ENCODE measurements around the gene ZNRD2.
A peak's percentile ranks its signal among the peaks of the same experiment; 100 is the strongest.

ZNRD2 gene

DNA sequence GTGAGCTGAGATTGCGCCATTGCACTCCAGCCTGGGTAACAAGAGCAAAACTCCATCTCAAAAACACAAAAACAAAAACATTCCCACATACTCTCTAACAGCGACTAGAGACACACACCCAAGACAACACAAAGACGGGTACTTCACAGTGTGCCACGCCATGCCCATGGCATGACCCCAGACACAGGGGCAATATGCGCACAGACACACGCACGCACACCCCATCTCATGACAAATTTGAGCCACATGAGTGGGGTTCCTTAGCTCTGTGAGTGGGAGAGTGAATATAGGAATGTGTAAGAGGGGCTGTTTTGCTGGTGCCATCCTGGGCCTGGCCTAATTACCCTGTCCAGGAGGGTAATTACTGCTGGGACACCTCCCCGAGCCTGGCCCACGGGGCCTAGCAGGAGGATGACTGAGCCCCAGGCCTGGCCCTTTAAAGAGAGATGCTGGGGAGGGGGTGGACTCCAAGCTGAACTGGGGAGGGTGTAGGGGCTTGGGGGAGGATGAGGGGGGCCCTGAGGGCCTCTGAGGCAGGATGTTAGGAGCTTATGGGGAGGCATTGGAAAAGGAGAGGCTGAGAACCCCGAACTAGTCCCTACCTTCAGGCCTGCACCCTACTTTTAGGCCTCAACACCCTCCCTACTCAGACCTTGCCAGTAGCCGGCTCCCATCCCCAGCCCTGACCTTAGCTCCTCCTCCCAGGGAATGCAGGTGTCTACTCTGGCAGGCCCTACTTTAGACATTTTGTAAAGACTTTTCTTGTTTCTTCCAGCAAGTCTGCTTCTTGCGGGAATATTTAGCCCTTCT lies 13.6 kb upstream of the ZNRD2 start:
- DNase-seq, result no peak

DNA sequence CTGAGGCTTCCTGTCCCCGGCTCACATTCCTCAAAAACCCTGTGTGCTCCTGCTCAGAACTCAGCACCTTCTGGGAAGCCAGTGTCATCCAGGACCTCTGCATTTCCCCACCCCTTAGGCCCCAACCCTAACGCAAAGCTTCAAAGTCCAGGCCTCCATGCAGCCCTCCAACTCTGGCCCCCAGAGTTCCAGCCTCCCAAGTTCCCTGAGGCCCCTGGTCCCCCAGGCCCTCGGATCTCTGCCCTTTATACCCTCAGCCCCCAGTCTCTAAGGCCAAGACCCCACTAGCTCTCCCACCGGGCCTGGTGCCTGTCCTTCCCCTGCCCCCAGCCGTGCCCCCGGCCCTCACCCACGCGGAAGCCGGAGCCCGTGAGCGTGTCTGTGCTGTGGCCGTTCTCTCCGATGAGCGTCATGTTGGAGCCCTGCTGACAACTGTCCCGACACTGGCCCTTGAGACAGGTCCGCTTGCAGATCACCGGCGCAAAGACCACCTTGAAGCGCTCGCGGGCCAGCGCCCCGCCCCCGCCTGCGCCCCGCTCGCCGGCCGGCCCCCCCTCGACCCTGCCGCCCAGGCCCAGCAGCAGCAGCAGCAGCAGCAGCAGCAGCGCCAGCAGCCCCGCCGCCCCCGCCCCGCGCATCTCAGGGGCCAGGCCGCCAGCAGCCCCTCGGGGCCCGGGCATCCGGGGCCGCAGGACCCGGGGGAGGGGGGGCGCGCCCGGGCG lies 12.8 kb upstream of the ZNRD2 start:
- DNase-seq, result no peak

DNA sequence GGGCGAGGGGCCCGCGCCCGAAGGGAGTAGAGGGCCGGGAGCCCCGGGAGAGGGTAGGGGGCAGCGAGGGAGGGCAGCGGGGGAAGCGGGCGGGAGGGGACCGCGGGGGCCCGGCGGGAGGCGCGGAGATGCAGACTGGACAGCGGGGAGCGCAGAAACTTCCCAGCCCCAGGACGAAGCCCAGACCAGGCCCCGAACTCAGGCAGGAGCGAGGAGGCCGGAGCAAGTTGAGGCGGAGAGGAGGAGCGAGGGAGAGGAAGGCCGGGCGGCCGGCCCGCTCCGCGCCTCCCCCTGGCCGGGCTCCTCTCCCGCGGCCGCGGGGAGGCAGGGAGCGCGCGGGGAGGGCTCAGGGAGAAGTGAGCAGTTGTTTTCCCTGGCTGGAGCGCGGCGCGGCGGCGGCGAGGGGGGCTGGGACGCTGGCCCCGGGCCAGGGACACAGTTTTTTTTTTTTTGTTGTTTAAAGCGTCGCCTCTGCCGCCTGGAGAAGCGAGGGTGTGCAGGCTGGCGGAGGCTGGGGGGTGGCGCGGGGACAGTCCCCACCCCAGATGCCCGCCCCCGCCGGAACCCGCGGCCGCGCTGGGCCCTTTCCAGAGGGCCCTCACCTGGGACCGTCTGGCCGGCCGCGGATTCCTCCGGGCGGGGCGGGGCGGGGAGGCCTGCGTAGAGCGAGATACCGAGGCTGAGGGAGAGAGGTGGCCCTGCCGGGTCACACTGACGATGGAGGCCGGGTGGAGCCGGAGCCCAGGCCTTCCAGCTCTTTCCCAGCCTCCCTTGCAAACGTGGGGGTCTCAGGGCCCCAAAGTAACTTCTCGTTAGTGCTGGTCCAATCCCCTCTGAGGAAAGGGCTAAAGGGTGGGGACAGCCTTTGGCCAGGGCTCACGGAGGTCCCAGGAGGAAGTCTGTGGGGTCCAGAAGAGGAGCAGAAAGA lies 12.0 kb upstream of the ZNRD2 start, which contains the start of gene LTBP3:
Gene LTBP3 (minus strand): TSS at position 358 of the 928 bp plus-strand sequence. CDS start 400 bp downstream, outside the sequence.
- peak; percentile 38 for DNase-seq

DNA sequence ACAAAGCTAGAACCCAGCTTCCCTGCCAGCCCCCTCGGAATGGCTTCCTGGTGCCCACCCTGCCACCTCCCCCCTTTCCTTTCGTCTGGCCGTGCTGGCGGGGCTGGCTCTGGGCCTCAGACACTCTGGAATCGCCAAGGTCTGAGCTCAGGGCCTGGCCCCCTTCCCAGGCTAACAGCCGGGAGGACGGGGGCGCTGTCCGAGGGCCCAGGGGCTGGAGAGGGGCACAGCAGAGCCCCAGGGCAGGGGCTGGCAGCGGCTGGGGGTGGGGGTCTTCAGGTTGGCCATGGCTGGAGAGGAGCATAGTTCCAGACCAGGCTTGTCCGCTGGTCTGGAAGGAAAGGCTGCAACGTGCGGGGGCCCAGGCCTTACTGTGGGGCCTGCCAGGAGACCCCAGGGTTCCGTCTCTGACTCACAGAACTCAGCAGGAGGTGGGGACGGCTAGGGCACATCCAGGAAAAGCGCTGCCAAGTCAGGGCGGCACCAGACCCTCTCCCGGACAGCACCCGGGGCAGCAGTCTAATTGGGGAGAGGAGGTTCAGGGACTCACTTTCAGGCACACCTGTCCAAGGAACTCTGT lies 11.3 kb upstream of the ZNRD2 start:
- DNase-seq, result no peak

DNA sequence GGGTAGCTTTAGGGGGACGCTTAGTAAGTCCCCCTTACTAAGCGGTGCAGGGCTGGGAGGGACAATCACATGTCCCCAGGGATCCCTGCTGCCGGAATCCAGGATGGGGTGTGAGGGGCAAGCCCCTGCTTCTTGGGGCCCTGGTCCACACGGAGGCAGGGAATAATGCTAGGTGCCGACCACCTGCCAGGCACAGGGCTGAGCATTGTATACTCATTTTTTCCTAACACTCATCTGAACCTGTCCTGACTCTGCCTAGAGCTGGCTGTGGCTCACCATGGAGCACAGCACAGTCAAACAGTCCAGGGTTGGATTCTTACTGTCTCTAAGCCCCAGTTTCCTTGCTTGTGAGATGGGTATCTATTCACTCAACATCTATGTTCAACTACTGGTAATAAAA lies 10.7 kb upstream of the ZNRD2 start:
- no peak for DNase-seq

DNA sequence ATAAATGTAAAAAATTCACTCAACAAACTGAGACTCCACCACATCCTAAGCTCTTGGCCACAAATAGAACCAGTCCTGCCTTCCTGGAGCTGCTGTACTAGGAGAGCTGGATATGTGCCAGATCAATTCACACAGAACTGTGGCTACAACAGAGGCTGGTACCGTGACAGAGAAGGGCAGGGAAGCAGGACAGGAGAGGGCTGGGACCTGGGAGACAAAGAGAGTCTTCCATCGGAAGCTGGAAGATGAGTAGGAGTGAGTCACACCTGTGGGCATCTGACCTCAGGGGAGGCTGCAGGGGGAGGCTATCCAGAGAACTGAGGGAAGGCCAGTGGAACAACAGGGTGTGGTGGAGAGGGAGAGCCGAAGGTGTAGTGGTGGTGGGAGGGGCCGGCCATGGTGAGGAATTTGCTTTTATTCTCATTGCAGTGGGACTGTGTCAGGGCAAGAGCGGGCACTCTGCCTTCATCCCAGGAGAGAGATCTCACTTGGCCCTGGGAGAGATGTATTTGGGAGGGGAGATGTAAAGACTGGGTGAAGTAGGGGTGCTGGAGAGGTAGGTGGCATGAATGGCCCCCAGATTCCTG lies 10.2 kb upstream of the ZNRD2 start:
- DNase-seq, result no peak

DNA sequence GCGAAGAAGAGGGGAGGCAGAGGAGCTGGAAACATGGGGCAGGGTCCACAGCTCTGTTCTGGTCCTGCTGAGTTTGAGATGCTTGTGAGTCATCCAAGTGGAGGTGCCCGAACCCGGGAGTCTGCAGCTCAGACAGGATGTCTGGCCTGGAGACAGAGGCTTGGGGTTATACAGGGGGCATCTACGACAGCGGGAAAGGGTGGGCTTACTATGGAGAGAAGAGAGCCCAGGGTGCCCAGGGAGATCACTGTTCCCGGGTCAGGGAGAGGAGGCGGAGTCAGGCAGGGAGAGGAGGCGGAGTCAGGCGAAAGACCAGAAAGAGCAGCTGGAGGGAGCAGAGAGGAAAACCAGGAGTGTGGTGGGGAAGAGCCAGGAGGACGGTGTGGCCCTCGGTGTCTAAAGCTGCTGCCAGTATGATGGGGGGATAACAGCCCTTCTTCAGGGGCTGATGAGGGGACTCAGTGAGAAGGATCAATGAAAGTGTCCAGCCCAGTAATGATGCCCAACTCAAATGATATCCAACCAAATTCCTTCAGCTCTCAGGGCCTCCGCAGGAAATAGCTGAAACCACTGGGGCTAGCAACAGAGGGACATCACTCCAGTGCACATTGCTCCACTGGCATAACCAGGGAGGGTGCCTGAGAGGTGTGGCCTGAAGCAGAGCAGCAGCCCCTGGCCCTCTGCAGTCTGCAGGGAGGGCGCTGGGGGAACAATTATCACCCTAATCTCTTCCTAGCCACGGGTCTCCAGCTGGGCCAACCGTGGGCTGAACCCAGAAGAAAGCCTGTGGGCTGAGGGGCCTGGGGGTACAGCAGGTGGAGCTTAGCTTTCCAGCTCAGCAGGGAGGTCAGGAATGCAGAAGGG lies 9.5 kb upstream of the ZNRD2 start:
- no peak for DNase-seq

DNA sequence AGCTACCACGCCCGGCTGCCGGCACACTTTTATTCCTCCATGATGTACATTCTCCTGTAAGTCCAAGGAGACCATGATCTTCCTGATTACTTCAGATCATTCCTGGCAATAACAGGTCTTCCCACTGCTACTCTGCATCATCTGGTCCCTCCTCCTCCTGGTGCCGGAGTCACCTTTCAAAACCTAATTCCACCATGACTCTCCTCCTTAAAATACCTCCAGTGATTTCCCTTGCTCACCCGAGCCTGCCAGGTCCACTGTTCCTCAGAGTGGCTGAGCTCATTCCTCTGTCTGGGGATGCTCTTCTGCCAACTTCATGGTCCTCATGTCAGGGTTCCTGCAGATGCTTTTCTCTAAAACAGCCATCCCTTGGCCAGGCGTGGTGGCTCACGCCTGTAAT lies 8.3 kb upstream of the ZNRD2 start:
- no peak for DNase-seq

DNA sequence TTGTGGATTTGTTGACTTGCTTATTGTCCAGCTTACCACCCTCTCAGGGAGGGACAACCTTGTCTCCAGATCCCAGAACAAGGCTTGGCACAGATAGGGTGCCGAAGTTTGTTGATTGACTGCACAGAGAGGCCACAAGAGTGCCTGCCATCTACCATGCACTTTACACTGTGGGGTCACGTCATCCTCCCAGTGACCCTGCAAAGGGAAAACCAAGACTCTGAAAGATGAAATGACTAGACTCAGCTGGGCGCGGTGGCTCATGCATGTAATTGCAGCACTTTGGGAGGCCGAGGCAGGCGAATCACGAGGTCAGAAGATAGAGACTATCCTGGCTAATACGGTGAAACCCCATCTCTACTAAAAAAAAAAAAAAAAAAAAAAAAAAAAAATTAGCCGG lies 7.5 kb upstream of the ZNRD2 start:
- DNase-seq, result no peak

DNA sequence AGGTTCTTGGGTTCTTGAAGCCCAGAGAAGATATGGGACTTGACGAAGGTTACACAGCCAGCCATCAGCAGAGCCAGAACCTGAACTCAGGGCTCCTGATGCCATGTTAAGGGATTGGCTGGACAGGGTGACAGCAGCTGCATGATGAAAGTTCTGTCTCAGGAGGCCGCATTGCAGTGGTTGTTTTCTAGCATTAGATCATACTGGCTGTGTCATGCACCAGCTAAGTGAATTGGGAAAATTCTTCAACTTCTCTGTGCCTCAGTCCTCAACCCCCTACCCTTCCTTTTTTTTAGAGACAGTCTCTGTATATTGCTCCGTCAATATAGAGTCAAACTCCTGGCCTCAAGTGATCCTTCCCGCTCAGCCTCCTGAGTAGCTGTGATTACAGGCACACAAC lies 6.7 kb upstream of the ZNRD2 start:
- no peak for DNase-seq

DNA sequence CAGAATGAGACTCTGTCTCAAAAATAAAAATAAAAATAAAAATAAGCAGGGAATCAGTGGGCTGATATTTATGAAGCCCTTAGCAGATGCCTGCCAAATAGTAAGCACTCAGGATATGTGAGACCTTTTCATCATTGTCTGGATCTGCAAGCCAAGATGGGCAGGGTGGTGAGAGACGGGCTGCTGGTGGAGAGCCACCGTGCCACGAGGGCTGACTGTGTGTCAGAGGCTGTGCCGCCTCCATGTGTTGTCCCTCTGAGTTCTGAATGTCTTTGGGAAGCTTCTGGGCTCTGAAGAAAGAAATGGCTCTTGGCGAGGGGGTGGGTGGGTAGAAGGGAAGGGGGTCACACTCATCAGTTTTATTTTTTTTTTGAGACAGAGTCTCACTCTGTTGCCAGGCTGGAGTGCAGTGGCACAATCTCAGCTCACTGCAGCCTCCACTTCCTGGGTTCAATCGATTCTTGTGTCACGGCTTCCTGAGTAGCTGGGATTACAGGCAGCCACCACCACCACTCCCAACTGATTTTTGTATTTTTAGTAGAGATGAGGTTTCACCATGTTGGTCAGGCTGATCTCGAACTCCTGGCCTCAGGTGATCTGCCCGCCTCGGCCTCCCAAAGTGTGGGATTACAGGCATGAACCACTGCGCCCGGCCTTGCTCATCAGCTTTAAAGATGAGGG lies 5.3 kb upstream of the ZNRD2 start:
- DNase-seq, result peak; percentile 34

DNA sequence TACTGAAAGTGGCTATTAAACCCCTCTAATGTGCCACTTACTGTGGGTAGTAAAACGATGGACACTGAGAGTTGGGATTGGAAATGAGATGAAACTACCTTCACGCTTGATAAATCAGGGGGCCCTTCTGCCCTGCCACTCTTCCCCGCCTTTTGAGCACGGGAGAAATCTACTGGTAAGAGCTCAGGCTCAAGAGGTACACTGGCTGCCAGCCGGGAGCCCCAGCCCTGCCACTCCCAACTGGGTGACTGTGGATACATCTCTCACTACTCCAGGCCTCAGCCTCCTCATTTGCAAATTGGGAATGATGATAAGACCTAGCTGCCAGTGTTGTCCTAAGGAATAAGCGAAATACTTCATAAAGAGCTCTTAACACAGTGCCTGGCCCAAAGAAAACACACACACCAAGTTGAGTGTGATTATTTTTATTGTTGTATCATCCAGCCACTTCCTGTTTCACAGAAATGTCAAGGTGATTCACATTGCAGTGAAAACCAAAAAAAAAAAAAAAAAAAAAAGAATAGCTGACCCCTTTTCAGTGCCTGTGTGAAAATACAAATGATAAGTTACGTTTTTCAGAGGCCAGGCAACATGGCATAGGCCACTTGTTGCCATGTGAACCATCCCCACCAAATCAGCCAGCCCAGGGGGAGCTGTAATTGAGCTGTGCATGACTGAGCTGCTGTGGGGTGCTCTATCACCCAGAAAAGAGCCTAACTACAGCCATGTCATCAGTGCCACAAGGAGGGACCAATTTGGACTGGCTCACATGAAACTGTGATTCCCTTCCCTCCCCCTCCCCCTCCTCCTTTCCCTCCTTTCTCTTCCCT lies 4.4 kb upstream of the ZNRD2 start:
- peak; percentile 39 for DNase-seq

DNA sequence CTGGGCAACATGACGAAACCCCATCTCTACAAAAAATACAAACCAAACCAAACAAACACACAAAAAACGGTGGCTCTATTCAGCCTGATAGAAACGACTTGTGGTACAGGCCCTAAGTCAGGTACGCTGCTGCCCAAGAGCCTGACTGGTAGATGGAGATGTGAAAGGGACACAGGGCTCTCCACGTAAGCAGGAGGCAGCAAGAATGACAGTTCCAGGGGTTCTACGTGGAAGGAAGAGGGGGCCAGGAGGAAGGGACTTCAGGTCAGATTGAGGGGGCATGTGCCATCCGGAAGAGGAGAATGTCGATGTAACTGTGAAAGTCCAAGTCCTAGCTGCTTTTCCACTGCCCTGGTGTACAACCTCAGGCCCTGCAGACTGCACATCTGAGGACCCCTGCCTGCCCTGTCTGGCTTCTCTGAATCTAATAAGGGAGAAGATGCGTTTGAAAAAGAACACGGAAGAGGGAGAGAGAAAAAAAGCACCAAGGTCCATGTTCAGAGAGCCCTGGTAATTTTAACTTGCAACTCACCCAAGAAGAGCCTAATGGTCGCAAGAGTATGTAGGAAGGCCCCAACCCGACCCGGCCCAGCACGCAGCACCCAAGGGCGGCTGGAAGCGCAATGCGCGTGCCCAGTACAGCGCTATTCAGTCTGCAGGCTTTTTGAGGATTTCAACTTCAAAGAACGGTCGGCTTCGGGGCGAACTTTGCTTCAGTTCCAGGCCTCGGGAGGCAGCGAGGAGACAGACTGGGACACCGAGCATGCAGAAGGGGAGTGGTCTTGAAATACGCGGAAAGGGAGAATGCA lies 909 bp upstream of the ZNRD2 start:
- DNase-seq, result no peak

DNA sequence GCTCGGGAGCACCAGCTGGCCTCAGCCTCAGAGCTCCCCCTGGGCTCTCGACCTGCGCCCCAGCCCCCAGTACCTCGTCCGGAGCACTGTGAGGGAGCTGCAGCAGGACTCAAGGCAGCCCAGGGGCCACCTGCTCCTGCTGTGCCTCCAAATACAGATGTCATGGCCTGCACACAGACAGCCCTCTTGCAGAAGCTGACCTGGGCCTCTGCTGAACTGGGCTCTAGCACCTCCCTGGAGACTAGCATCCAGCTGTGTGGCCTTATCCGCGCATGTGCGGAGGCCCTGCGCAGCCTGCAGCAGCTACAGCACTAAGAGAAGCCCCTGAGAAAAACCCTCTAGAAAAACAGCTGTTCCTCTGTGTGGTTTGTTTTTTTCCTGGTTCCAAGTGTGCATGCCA lies 1.1 kb downstream of the ZNRD2 start:
- no peak for DNase-seq

DNA sequence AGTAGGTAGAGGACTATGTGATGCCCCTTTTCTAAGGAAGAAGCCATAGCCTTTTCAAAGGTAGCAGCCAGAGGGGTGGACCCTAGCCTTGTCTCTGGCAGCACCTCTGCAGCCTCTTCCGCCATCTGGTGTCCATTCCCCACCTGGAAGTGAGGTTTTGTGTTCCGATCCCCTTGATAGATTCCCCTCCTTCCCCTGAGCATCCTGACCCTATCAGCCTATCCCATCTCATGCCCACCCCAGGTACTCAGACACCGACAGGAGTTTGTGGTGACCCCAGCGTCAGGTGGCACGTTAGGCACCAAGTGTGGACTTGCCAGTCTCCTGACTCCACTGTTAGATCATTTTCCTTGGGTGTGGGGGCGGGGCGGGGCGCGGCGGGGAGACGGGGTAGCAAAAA lies 1.7 kb downstream of the ZNRD2 start:
- no peak for DNase-seq

DNA sequence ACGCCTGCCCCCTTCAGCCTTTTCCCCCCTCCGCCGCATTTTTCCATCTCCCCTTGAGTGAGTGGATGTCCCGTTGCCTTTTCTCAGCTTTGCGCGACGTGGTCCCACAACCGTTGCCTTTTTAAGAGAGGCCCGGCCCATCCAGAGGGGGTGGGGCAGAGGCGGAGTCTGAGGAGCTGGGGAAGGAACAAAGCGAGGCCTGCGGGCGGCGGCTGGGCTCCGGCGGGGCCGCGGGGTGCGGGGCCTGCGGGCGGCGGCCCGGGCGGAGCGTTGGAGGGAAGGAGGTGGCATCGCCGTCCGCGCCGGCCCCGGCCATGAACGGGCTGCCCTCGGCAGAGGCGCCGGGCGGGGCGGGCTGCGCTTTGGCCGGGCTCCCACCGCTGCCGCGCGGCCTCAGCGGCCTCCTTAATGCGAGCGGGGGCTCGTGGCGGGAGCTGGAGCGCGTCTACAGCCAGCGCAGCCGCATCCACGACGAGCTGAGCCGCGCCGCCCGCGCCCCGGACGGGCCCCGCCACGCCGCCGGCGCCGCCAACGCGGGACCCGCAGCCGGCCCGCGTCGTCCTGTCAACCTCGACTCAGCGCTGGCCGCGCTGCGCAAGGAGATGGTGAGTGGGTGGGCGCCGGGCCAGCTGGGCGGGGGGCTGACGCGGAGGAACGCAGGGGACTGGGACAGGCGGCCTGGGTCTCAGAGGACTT lies 2.2 kb downstream of the ZNRD2 start, which contains the start of gene FAM89B:
Gene FAM89B (plus strand): TSS at position 183 of the 696 bp plus-strand sequence. CDS start 132 bp downstream, at position 315.
- DNase-seq, result peak; percentile 86

DNA sequence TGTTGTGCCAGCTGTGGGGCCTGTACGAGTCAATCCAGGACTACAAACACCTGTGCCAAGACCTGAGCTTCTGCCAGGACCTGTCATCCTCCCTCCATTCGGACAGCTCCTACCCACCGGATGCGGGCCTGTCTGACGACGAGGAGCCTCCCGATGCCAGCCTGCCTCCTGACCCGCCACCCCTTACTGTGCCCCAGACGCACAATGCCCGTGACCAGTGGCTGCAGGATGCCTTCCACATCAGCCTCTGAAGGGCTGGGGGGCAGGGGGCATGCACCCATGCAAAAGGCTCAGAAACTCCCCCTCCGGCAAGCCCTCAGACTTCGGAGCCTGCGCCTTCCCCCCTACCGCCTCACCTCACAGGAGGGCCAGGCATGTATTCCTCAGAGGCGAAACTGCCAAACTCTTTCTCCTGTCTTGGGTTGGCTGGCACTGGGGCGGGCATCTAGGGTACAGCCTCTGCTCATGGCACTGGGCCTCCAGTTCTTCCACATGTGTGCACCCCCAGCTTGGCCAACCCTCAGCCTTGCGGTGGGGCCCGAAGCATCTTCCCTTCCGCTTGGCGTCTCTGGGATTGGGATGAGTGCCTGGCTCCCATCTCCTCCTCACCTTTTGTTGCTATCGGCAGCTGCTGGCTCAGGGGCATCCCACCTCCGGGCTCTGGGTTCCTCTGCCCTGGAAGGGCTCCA lies 3.3 kb downstream of the ZNRD2 start:
- DNase-seq, result no peak
